ENCODE measurements around the gene IFNA2. TPM values are rescaled to one million over a fixed set of nuclear protein-coding genes. Genes with fewer than 3 reads are reported as not detected.

Gene IFNA2
- total RNA-seq, result not detected in 2 replicates

GRCh38 chr9:21385131-21385670, at the start of gene IFNA2:
Gene IFNA2, minus strand, starts transcription at chr9:21385398. Its CDS starts 69 bp downstream, at chr9:21385329.

GRCh38 chr9:21408817-21409216, 23.6 kb upstream of the IFNA2 start, which contains the start of gene IFNA8:
Gene IFNA8, plus strand, starts transcription at chr9:21409117. Its CDS starts 60 bp downstream, at chr9:21409177.

GRCh38 chr9:21367957-21368356, 17.2 kb downstream of the IFNA2 start, which contains the start of gene IFNA13:
Gene IFNA13, minus strand, starts transcription at chr9:21368057. Its CDS starts 47 bp downstream, at chr9:21368010.

GRCh38 chr9:21350787-21351186, 34.4 kb downstream of the IFNA2 start, which contains the start of gene IFNA6:
Gene IFNA6, minus strand, starts transcription at chr9:21350887. Its CDS starts 0 bp downstream, at chr9:21350887.

GRCh38 chr9:21334701-21335632, 50.2 kb downstream of the IFNA2 start, which contains the start of gene KLHL9:
Gene KLHL9, minus strand, starts transcription at chr9:21335404. Its CDS starts 545 bp downstream, at chr9:21334859.

Other genes with a start within 250 kb of the IFNA2 start
- not detected in 2 replicates for gene IFNW1, start 243.6 kb downstream of the IFNA2 start, total RNA-seq
- not detected in 2 replicates for gene IFNA21, start 218.7 kb downstream of the IFNA2 start, total RNA-seq
- gene IFNA4, start 197.8 kb downstream of the IFNA2 start, total RNA-seq, result not detected in 2 replicates
- not detected in 2 replicates for gene IFNA7, start 183.2 kb downstream of the IFNA2 start, total RNA-seq
- gene IFNA10, start 178.3 kb downstream of the IFNA2 start, total RNA-seq, result not detected in 2 replicates
- not detected in 2 replicates for gene IFNA16, start 168.1 kb downstream of the IFNA2 start, total RNA-seq
- gene IFNA17, start 157.2 kb downstream of the IFNA2 start, total RNA-seq, result not detected in 2 replicates
- gene IFNA14, start 145.4 kb downstream of the IFNA2 start, total RNA-seq, result not detected in 2 replicates
- gene IFNA5, start 80.1 kb downstream of the IFNA2 start, total RNA-seq, result 0.14 TPM in 1 of 2 replicates, not detected in the other
- gene KLHL9, start 50.0 kb downstream of the IFNA2 start, total RNA-seq, result 25.6 and 42.7 TPM in 2 replicates
- gene IFNA6, start 34.5 kb downstream of the IFNA2 start, total RNA-seq, result not detected in 2 replicates
- not detected in 2 replicates for gene IFNA13, start 17.3 kb downstream of the IFNA2 start, total RNA-seq
- gene IFNA8, start 23.7 kb upstream of the IFNA2 start, total RNA-seq, result not detected in 2 replicates
- gene IFNA1, start 55.0 kb upstream of the IFNA2 start, total RNA-seq, result 0.14 TPM in 1 of 2 replicates, not detected in the other
- 8.8 and 22.3 TPM in 2 replicates for gene IFNE, start 96.9 kb upstream of the IFNA2 start, total RNA-seq